ENCODE measurements around the gene MED25. TPM values are rescaled to one million over a fixed set of nuclear protein-coding genes. Genes with fewer than 3 reads are reported as not detected.
A peak's percentile ranks its signal among the peaks of the same experiment; 100 is the strongest.
"Not testable (repeated sequence)": the region's sequence is repeated elsewhere in the genome, so short reads cannot be mapped to it uniquely, and the experiment has no call there.

The MED25 gene
- total RNA-seq, 3 donors from 2014 or later (not counting 1 experiment from before 2014, with no cell fraction given) = 64.2 to 132 (median 69.5) TPM

GRCh38 chr19:49818649-49819370 is 721 bp downstream of the MED25 start:
- H3K36me3 Mint-ChIP-seq = no peaks in the 10 kb centered on the region
- WGBS (ENCODE audit: insufficient coverage) = 42% methylated on average over 16 of the region's 16 CpGs

GRCh38 chr19:49819452-49820115 is 1.5 kb downstream of the MED25 start:
- Mint-ChIP-seq H3K4me3 (peak overlapping the region; percentile 98), H3K4me1 (peaks cover 12 to 29% of the 10 kb centered on the region in 2 donors), H3K27ac (peak overlapping the region; percentile 98)
- H3K36me3 ChIP-seq (ENCODE audit: control insufficient read depth, insufficient read depth, low read length) = peaks cover 10% of the 10 kb centered on the region
- H3K9me3 ChIP-seq (ENCODE audit: control insufficient read depth, insufficient read depth, low read length); H3K36me3 Mint-ChIP-seq; H3K27me3 ChIP-seq (ENCODE audit: control insufficient read depth, insufficient read depth, low read length); H3K27ac ChIP-seq (ENCODE audit: low read length); H3K4me3 ChIP-seq (ENCODE audit: low read length); DNase-seq; H3K27me3 Mint-ChIP-seq (ENCODE audit: low read depth in 2 of 2); H3K9me3 Mint-ChIP-seq; ATAC-seq: not testable (repeated sequence)
- 88% methylated on average over 7 of the region's 7 CpGs for WGBS (ENCODE audit: insufficient coverage)
- peaks cover 24% of the 10 kb centered on the region for H3K4me1 ChIP-seq (ENCODE audit: control insufficient read depth, insufficient read depth, low read length)
- intact Hi-C loops (cut with micrococcal nuclease) = loop anchor here (2.0 kb wide), 1 partner anchor 31 kb away; the partner anchor contains the start of gene PTOV1

More at GRCh38 chr19:49818649-49819370, 721 bp downstream of the MED25 start:
- H3K4me3 Mint-ChIP-seq = peak overlapping the region; percentile 98
- Histone ChIP-seq H3K27me3 (ENCODE audit: control insufficient read depth, insufficient read depth, low read length) (no peaks in the 10 kb centered on the region), H3K4me1 (ENCODE audit: control insufficient read depth, insufficient read depth, low read length) (peaks cover 24% of the 10 kb centered on the region), H3K27ac (ENCODE audit: low read length) (peak overlapping the region; percentile 99), H3K36me3 (ENCODE audit: control insufficient read depth, insufficient read depth, low read length) (peaks cover 7% of the 10 kb centered on the region), H3K4me3 (ENCODE audit: low read length) (peak overlapping the region; percentile 98), H3K9me3 (ENCODE audit: control insufficient read depth, insufficient read depth, low read length) (no peaks in the 10 kb centered on the region)
- TF ChIP-seq CTCF (IDR thresholded peaks at IDR 0.05) = no peak
- H3K9me3 Mint-ChIP-seq = no peaks in the 10 kb centered on the region
- H3K4me1 Mint-ChIP-seq = peaks cover 19 to 35% of the 10 kb centered on the region in 2 donors
- peak in 1 of 2 donors; percentile 19 for DNase-seq
- H3K27ac Mint-ChIP-seq = peak overlapping the region; percentile 98
- intact Hi-C loops (cut with micrococcal nuclease) = loop anchor here (2.0 kb wide), 1 partner anchor 32 kb away; the partner anchor contains the start of gene PTOV1
- ATAC-seq = no peak
- H3K27me3 Mint-ChIP-seq (ENCODE audit: low read depth in 2 of 2) = no peaks in the 10 kb centered on the region

GRCh38 chr19:49820125-49820524 is 2.0 kb downstream of the MED25 start:
- no peaks in the 10 kb centered on the region for H3K36me3 Mint-ChIP-seq

More at GRCh38 chr19:49820125-49820524, 2.0 kb downstream of the MED25 start:
- no peak overlapping the region for H3K27ac Mint-ChIP-seq
- H3K9me3 Mint-ChIP-seq = no peaks in the 10 kb centered on the region
- H3K4me1 Mint-ChIP-seq = peaks cover 10 to 29% of the 10 kb centered on the region in 2 donors
- H3K4me1 ChIP-seq (ENCODE audit: control insufficient read depth, insufficient read depth, low read length) = peaks cover 24% of the 10 kb centered on the region
- no peak overlapping the region for H3K27ac ChIP-seq (ENCODE audit: low read length)
- H3K27me3 Mint-ChIP-seq (ENCODE audit: low read depth in 2 of 2) = no peaks in the 10 kb centered on the region
- H3K4me3 Mint-ChIP-seq = no peak overlapping the region
- H3K36me3 ChIP-seq (ENCODE audit: control insufficient read depth, insufficient read depth, low read length) = peaks cover 10% of the 10 kb centered on the region
- intact Hi-C loops (cut with micrococcal nuclease) = no loop called here
- no peak overlapping the region for H3K4me3 ChIP-seq (ENCODE audit: low read length)
- no peak for DNase-seq
- H3K27me3 ChIP-seq (ENCODE audit: control insufficient read depth, insufficient read depth, low read length) = no peaks in the 10 kb centered on the region
- no peak for ATAC-seq
- WGBS (ENCODE audit: insufficient coverage) = 97% methylated on average over 10 of the region's 10 CpGs
- no peaks in the 10 kb centered on the region for H3K9me3 ChIP-seq (ENCODE audit: control insufficient read depth, insufficient read depth, low read length)
- TF ChIP-seq CTCF (IDR thresholded peaks at IDR 0.05) = no peak

All from natural killer cell (primary cell).